ENCODE results near the gene SIPA1L3. TPM values are rescaled to one million over a fixed set of nuclear protein-coding genes. Genes with fewer than 3 reads are reported as not detected.
A peak's percentile ranks its signal among the peaks of the same experiment; 100 is the strongest.

Gene SIPA1L3
- total RNA-seq, 1 experiment from 2014 or later, result 13.8 TPM

DNA sequence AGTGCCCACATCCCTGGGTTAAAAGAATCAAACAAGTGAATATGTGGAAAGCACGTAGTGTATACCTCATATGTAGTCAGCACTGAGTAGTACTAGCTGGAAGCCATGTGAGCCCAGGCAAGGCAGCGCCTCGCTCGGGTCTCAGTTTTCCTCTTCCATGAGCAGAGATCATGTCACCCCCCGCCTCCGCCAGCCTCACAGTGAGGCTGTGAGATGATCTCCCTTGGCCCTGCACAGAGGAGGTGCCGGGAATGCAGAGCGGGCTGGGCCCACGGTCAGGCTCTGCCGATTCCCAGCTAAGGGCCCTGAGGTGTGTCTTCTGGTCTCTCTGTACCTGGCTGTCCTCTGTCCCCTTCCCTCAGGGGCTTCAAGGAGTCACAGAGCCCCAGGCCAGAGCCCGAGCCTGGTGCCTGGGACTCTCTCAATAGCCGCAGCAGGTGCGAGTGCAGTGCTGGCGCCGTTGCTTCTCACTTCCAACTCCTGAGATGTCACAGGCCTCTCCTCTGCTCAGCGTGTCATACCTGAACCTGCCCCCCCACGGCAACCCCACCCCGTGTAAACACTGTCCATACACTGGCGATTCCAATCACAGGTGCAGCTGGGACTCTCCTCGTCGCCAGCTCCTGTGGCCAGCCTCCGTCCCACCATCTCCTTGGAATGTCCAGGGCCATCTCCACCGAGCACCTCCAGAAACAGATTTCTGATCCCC is 290.1 kb downstream of the SIPA1L3 start:
- no peak overlapping the region for H3K4me3 ChIP-seq
- peaks cover 41% of the 10 kb centered on the region for H3K36me3 ChIP-seq
- no peaks in the 10 kb centered on the region for H3K9me3 ChIP-seq
- H3K27me3 ChIP-seq, result no peaks in the 10 kb centered on the region
- DNase-seq, result no peak

DNA sequence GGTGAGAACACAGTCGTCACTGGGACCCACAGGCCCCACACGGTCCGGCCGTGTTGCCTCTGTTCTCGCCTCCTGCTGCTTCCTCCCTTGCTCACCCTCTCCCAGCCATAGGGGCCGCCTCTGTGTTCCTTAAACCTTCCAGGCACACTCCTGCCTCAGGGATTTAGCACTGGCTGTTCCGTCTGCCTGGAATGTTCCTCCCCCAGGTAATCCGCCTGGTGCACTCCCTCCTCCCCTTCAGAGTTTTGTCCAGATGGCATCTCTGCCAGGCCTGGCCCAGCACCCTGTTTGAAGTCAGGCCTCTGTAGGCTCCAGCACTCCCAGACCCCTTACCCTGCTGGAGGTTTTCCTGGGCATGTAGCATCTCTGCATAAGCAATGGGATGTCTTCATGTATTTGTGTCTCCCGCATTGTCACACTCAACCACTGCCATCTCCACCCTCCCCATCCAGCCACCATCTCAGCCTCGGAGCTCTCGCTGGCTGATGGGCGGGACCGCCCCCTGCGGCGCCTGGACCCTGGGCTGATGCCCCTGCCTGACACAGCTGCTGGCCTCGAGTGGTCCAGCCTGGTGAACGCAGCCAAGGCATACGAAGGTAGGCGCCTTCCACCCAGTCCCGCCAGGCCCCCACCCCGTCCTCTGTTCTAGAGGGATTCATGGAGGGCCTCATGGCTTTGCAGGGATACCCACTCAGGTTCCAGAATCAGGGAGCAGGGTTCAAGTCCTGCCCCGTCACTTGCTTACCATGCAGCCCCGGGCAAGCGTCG is 291.1 kb downstream of the SIPA1L3 start:
- Histone ChIP-seq H3K36me3 (peaks cover 44% of the 10 kb centered on the region), H3K27me3 (no peaks in the 10 kb centered on the region), H3K9me3 (no peaks in the 10 kb centered on the region), H3K4me3 (no peak overlapping the region)
- DNase-seq, result no peak

DNA sequence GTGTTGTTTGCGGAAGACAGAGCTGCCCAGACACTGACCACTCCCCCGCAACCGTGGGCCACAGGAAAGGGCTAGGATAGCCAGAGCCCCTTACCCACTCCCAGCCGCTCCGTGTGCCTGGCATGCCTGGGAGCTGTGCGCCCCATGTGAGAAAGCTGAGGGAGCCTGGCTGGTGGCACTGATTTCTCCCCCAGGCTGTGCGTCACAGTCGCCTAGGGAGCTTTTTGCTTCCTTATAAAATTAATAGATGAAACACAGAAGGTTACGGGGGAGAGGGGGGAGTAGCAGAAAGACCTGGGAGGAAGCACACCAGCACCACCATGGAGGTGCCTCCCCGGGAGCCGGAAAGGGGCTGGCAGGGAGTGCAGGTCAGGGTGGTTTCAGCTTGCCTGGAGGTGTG is 292.3 kb downstream of the SIPA1L3 start:
- Histone ChIP-seq H3K36me3 (peaks cover 51% of the 10 kb centered on the region), H3K27me3 (no peaks in the 10 kb centered on the region), H3K4me3 (no peak overlapping the region), H3K9me3 (no peaks in the 10 kb centered on the region)
- DNase-seq, result no peak

GRCh38 chr19:38201731-38202130 is 294.7 kb downstream of the SIPA1L3 start:
- Histone ChIP-seq H3K27me3 (no peaks in the 10 kb centered on the region), H3K36me3 (peaks cover 51% of the 10 kb centered on the region), H3K9me3 (no peaks in the 10 kb centered on the region), H3K4me3 (no peak overlapping the region)
- DNase-seq, result no peak

GRCh38 chr19:38202504-38202903 is 295.5 kb downstream of the SIPA1L3 start:
- H3K36me3 ChIP-seq, result peaks cover 51% of the 10 kb centered on the region

DNA sequence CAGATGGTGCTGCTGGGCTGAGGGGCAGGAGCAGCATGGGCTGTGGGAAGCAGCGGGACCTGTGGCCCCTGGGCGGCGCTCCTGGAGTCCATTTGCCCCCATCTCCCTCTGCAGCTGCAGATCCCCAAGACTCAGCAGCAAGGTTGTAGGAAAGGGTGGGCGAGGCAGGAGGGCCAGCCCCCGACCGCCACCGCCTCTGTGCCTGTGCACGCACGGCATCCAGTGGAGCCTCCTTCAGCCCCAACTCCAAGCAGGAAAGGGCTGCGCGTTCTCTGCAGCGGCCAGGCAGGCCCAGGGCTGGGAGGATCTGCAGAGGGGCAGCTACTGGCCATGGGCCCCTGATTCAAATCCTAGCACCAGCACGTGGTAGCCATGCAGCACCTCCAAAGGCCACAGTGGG is 296.2 kb downstream of the SIPA1L3 start:
- Histone ChIP-seq H3K36me3 (peaks cover 51% of the 10 kb centered on the region), H3K4me3 (no peak overlapping the region), H3K27me3 (no peaks in the 10 kb centered on the region), H3K9me3 (no peaks in the 10 kb centered on the region)
- no peak for DNase-seq

More at GRCh38 chr19:38202504-38202903, 295.5 kb downstream of the SIPA1L3 start:
- DNase-seq, result no peak
- H3K9me3 ChIP-seq, result no peaks in the 10 kb centered on the region
- no peaks in the 10 kb centered on the region for H3K27me3 ChIP-seq
- no peak overlapping the region for H3K4me3 ChIP-seq

DNA sequence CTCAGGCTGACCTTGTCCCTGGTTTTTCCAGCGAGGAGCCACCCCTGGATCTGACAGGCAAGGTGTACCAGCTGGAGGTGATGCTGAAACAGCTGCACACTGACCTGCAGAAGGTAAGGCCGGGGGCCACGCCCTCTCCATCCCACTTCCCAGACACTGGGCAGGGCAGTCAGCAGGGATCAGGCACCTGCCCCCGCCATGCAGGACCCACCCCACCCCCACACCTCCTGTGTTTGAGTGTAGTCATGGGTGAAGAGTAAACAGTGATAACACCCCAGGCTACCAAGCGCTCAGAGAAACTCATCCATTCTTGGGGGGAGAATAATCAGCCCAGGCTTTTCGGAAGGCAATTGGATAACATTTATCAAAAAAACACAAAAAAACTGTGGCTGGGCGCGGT is 297.1 kb downstream of the SIPA1L3 start:
- no peak for DNase-seq
- Histone ChIP-seq H3K36me3 (peaks cover 48% of the 10 kb centered on the region), H3K9me3 (no peaks in the 10 kb centered on the region), H3K27me3 (no peaks in the 10 kb centered on the region), H3K4me3 (no peak overlapping the region)

DNA sequence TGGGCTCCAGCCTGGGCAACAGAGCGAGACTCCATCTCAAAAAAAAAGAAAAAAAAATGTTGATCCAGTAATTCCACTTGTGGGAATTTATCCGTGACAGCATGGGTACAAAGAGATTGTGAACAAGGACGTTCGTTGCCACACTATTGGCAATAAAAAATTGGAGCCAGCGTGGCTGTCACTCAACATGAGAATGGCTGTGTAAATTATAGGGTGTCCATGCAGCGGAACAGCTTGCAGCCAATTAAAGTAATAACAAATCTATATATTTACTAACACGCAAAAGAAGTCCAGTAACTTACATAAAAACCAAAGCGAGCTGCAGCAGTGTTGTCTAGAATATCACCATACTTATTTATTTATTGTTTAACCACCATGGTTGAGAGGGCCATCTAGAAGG is 297.7 kb downstream of the SIPA1L3 start:
- peaks cover 48% of the 10 kb centered on the region for H3K36me3 ChIP-seq
- no peaks in the 10 kb centered on the region for H3K27me3 ChIP-seq
- H3K9me3 ChIP-seq, result no peaks in the 10 kb centered on the region
- no peak for DNase-seq
- no peak overlapping the region for H3K4me3 ChIP-seq

DNA sequence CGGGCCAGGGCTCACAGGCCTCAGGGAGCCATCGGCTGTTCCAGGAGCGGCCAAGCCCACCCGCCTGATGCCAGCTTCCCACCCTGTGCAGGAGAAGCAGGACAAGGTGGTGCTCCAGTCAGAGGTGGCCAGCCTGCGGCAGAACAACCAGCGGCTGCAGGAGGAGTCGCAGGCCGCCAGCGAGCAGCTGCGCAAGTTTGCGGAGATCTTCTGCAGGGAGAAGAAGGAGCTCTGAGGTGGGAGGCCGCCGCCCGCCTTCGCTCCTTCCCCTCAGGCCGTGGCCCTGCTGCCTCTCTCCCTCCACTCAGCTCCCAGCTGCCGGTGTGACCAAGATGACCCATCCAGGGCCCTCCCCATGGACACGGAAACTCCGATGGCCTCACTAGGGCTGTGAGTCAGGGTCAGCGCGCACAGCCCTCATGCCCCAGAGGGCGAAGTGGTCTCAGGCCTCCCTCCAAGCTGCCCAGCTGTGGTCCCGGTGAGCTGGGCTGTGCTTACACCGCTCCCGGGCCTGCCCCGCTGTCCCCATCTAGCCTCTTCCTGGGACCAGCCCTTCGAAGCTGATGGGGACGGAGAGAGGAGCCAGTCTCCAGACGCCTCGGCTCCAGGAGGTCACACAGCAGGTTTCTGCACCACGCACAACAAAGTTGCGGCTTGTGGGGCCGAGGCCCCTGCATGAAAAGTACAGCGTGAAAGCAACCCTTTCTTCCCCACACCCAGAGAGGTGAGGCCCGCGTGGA is 299.2 kb downstream of the SIPA1L3 start:
- DNase-seq, result no peak
- H3K9me3 ChIP-seq, result no peaks in the 10 kb centered on the region
- H3K36me3 ChIP-seq, result peaks cover 38% of the 10 kb centered on the region
- no peak overlapping the region for H3K4me3 ChIP-seq
- H3K27me3 ChIP-seq, result no peaks in the 10 kb centered on the region

- DNase-seq, result no peak
- H3K9me3 ChIP-seq, result no peaks in the 10 kb centered on the region
- H3K36me3 ChIP-seq, result peaks cover 31% of the 10 kb centered on the region
- no peak overlapping the region for H3K4me3 ChIP-seq
- no peaks in the 10 kb centered on the region for H3K27me3 ChIP-seq
Measured at GRCh38 chr19:38206928-38207327, 299.9 kb downstream of the SIPA1L3 start.

DNA sequence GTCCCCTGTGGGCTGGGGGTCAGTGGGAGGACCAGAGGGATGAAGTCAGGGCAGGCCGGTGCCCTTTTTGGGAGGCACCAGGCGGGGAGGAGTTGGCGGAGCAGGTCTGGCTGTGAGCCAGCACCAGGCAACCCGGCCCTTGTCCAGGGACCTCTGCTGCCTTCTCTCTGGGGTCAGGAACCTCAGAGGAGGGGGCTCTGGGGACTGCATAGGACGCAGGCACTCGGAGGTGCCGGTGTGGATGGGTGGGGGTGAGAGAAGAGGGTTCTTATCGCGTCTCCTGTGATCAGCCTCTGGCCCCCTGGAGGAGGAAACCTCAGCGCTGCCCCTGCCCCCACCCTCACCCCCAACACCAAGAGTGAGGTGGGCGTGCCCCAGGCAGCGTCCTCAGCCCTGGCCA is 300.5 kb downstream of the SIPA1L3 start:
- Histone ChIP-seq H3K36me3 (peaks cover 25% of the 10 kb centered on the region), H3K4me3 (no peak overlapping the region), H3K27me3 (no peaks in the 10 kb centered on the region), H3K9me3 (no peaks in the 10 kb centered on the region)
- no peak for DNase-seq

DNA sequence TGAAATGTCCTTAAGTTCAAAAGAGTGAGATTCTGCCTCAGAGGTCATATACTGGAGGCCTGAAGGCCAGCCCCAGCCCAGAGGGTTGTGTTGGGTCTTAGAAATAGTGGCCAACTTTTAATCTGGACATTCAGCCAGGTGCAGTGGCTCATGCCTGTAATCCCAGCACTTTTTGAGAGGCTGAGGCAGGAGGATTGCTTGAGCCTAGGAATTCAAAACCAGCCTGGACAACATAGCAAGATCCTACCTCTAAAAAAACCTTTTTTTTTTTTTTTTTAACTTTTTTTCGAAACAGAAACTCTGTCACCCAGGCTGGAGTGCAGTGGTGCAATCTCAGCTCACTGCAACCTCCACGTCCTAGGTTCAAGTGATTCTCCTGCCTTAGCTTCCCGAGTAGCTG is 301.6 kb downstream of the SIPA1L3 start:
- Histone ChIP-seq H3K4me3 (no peak overlapping the region), H3K9me3 (no peaks in the 10 kb centered on the region), H3K27me3 (no peaks in the 10 kb centered on the region), H3K36me3 (peaks cover 19% of the 10 kb centered on the region)
- DNase-seq, result no peak

GRCh38 chr19:38209152-38209551 is 302.1 kb downstream of the SIPA1L3 start:
- Histone ChIP-seq H3K4me3 (no peak overlapping the region), H3K27me3 (no peaks in the 10 kb centered on the region), H3K36me3 (peaks cover 15% of the 10 kb centered on the region), H3K9me3 (no peaks in the 10 kb centered on the region)
- no peak for DNase-seq

DNA sequence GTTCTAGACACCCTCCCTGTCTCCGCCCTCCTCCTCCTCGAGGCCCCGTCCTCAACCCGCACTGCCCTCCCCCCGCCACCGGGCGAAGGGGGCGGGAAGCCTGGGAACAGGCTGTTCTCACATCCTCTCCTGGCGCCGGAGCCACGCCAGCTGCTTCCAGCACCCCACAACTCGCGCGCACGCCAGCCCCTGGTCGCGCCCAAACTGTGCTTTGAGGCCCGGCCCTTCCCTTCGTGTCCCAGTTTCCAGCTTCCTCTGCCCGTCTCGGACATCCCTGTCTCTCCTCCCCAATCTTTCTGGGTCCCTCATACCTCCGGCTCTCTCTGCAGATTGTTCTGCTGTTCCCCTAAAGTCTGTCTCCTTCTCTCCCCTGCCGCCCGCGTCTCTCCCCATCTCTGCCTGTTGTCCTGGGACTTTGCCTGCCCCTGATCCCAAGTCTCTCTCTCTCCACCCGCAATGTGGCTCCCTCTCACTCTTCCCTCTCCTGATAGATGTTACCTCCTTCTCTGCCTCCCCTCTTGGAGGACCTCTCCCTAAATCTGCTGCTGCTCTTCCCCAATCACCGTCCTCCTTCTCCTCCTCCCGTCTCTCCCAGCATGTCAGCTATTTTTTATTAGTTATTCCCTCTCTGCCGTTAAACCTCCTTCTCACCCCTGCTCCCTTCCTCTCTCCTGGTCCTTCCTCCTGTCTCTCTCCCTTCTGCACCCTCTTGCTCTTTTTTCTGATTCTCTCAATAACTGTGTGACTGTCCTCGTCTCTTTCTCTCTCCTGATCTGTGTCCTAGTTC is 302.9 kb downstream of the SIPA1L3 start:
- peaks cover 8% of the 10 kb centered on the region for H3K36me3 ChIP-seq
- H3K4me3 ChIP-seq, result no peak overlapping the region
- peak; percentile 31 for DNase-seq
- H3K27me3 ChIP-seq, result no peaks in the 10 kb centered on the region
- H3K9me3 ChIP-seq, result no peaks in the 10 kb centered on the region

- H3K27me3 ChIP-seq, result no peaks in the 10 kb centered on the region
- H3K4me3 ChIP-seq, result no peak overlapping the region
- peaks cover 5% of the 10 kb centered on the region for H3K36me3 ChIP-seq
- no peak for DNase-seq
- H3K9me3 ChIP-seq, result no peaks in the 10 kb centered on the region
Measured at GRCh38 chr19:38210458-38210987, 303.5 kb downstream of the SIPA1L3 start.

- DNase-seq, result no peak
- Histone ChIP-seq H3K4me3 (no peak overlapping the region), H3K36me3 (peaks cover 3% of the 10 kb centered on the region; the same call in 1 of the 2 replicates), H3K27me3 (no peaks in the 10 kb centered on the region), H3K9me3 (no peaks in the 10 kb centered on the region)
Measured at GRCh38 chr19:38211151-38211591, 304.2 kb downstream of the SIPA1L3 start.

Data from MG63 (cell line).